ENCODE measurements around the gene ACOT9.

The ACOT9 gene

GRCh38 chrX:23704673-23705206, 38.3 kb downstream of the ACOT9 start:
- TF ChIP-seq CTCF (conservative IDR thresholded peaks at IDR 0.05; ENCODE audit: low read length) (no peak), EZH2phosphoT487 (IDR thresholded peaks at IDR 0.05; ENCODE audit: borderline replicate concordance) (no peak)
- Histone ChIP-seq H3K9me2 (replicated peaks; ENCODE audit: low read depth, low read length) (no peaks in the 10 kb centered on the region), H2AFZ (ENCODE audit: low read length) (no peak overlapping the region), H3F3A (ENCODE audit: low read depth) (no peaks in the 10 kb centered on the region), H3K9ac (ENCODE audit: low read depth, low read length, poor library complexity, severe bottlenecking) (no peak overlapping the region), H3K79me2 (ENCODE audit: insufficient read depth, low read length) (no peaks in the 10 kb centered on the region), H3K27me3 (ENCODE audit: insufficient read depth, low read length, poor library complexity, severe bottlenecking) (no peaks in the 10 kb centered on the region), H4K20me1 (ENCODE audit: insufficient read depth, low read length, poor library complexity, severe bottlenecking) (no peaks in the 10 kb centered on the region), H3K4me1 (ENCODE audit: insufficient read depth, low read length, poor library complexity, severe bottlenecking) (no peaks in the 10 kb centered on the region), H3K36me3 (ENCODE audit: insufficient read depth, low read length) (peaks cover 29% of the 10 kb centered on the region; the same call in 1 of the 2 replicates), H3K4me2 (ENCODE audit: low read depth, low read length, poor library complexity, severe bottlenecking) (no peak overlapping the region), H3K9me3 (ENCODE audit: insufficient read depth, low read depth, low read length) (no peaks in the 10 kb centered on the region), H3K4me3 (ENCODE audit: low read length, poor library complexity, severe bottlenecking) (no peak overlapping the region)

- Histone ChIP-seq H3F3A (ENCODE audit: low read depth) (no peaks in the 10 kb centered on the region), H3K4me3 (ENCODE audit: low read length, poor library complexity, severe bottlenecking) (no peak overlapping the region)
- TF ChIP-seq CTCF (conservative IDR thresholded peaks at IDR 0.05; ENCODE audit: low read length) (no peak), EZH2phosphoT487 (IDR thresholded peaks at IDR 0.05; ENCODE audit: borderline replicate concordance) (no peak)
Observed at GRCh38 chrX:23699636-23700194, 43.4 kb downstream of the ACOT9 start.

GRCh38 chrX:23694606-23695005, 48.5 kb downstream of the ACOT9 start:
- no peak overlapping the region for H3K4me3 ChIP-seq (ENCODE audit: low read length, poor library complexity, severe bottlenecking)
- no peaks in the 10 kb centered on the region for H3K79me2 ChIP-seq (ENCODE audit: insufficient read depth, low read length)
- H3K27me3 ChIP-seq (ENCODE audit: insufficient read depth, low read length, poor library complexity, severe bottlenecking): no peaks in the 10 kb centered on the region
- H2AFZ ChIP-seq (ENCODE audit: low read length): no peak overlapping the region
- no peaks in the 10 kb centered on the region for H4K20me1 ChIP-seq (ENCODE audit: insufficient read depth, low read length, poor library complexity, severe bottlenecking)
- H3K36me3 ChIP-seq (ENCODE audit: insufficient read depth, low read length): no peaks in the 10 kb centered on the region
- no peaks in the 10 kb centered on the region for H3K9me3 ChIP-seq (ENCODE audit: insufficient read depth, low read depth, low read length)
- H3K9ac ChIP-seq (ENCODE audit: low read depth, low read length, poor library complexity, severe bottlenecking): no peak overlapping the region
- no peaks in the 10 kb centered on the region for H3K9me2 ChIP-seq (replicated peaks; ENCODE audit: low read depth, low read length)
- H3K4me2 ChIP-seq (ENCODE audit: low read depth, low read length, poor library complexity, severe bottlenecking): no peak overlapping the region
- H3F3A ChIP-seq (ENCODE audit: low read depth): no peaks in the 10 kb centered on the region
- no peak for TF ChIP-seq EZH2phosphoT487 (IDR thresholded peaks at IDR 0.05; ENCODE audit: borderline replicate concordance)
- peak; percentile 38; the same call in 1 of the 2 replicates for TF ChIP-seq CTCF (conservative IDR thresholded peaks at IDR 0.05; ENCODE audit: low read length)
- H3K4me1 ChIP-seq (ENCODE audit: insufficient read depth, low read length, poor library complexity, severe bottlenecking): no peaks in the 10 kb centered on the region

More at GRCh38 chrX:23699636-23700194, 43.4 kb downstream of the ACOT9 start:
- Histone ChIP-seq H3K4me2 (ENCODE audit: low read depth, low read length, poor library complexity, severe bottlenecking) (no peak overlapping the region), H3K36me3 (ENCODE audit: insufficient read depth, low read length) (peaks cover 13% of the 10 kb centered on the region; the same call in 1 of the 2 replicates), H3K9me3 (ENCODE audit: insufficient read depth, low read depth, low read length) (no peaks in the 10 kb centered on the region), H3K4me1 (ENCODE audit: insufficient read depth, low read length, poor library complexity, severe bottlenecking) (no peaks in the 10 kb centered on the region), H3K9ac (ENCODE audit: low read depth, low read length, poor library complexity, severe bottlenecking) (no peak overlapping the region), H3K9me2 (replicated peaks; ENCODE audit: low read depth, low read length) (no peaks in the 10 kb centered on the region), H3K79me2 (ENCODE audit: insufficient read depth, low read length) (no peaks in the 10 kb centered on the region), H4K20me1 (ENCODE audit: insufficient read depth, low read length, poor library complexity, severe bottlenecking) (no peaks in the 10 kb centered on the region), H2AFZ (ENCODE audit: low read length) (no peak overlapping the region), H3K27me3 (ENCODE audit: insufficient read depth, low read length, poor library complexity, severe bottlenecking) (no peaks in the 10 kb centered on the region)

Data from Loucy (cell line).